Measurements from ENCODE around the gene DHRS2. TPM values are rescaled to one million over a fixed set of nuclear protein-coding genes. Genes with fewer than 3 reads are reported as not detected.

Gene DHRS2
- total and polyA plus RNA-seq, 2 of the 13 experiments (the other 11 are each of a cell fraction or from before 2014, with no cell fraction given), result 1,621 to 3,021 TPM

DNA sequence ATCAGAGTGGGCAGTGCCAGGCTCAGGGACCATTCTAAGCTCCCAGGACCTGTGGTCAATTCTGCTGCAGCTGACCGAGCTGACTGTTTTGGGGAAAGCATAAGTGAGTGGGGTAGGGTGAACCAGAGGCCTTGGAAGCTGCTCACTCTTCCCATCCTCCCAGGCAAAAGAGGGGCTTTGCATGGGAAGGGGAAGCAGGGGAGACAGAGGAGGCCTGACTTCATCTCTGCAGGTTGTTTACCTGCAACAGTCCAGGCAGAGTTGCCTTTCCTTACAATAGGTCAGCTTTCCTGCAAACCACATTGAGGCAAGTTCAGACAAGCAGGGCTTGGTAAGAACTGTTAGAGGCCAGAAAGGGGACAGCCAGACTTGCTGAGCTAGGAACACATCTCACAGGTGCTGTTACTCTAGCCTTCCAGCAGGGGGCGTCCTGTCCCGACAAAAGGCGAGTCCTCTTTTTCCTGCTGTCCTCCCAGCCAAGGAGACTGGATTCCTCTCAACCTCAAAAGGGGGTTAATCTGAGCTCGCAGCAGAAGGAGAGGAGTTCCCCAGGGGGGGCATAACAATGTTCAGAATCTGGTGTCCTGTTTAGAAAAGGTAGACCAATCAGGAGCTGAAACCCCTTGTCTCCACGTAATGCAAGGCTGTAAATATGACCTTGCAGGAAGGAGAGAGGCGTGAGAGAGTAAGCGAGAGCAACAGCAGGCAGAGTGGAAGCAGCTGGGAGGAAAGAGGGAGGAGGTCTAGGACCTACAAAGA lies 4.3 kb upstream of the DHRS2 start (continued):
- TF ChIP-seq, protein P1, sequence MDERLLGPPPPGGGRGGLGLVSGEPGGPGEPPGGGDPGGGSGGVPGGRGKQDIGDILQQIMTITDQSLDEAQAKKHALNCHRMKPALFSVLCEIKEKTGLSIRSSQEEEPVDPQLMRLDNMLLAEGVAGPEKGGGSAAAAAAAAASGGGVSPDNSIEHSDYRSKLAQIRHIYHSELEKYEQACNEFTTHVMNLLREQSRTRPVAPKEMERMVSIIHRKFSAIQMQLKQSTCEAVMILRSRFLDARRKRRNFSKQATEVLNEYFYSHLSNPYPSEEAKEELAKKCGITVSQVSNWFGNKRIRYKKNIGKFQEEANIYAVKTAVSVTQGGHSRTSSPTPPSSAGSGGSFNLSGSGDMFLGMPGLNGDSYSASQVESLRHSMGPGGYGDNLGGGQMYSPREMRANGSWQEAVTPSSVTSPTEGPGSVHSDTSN (CRISPR knock-in tag; IDR thresholded peaks at IDR 0.05), result no peak
- TF ChIP-seq, protein P2, sequence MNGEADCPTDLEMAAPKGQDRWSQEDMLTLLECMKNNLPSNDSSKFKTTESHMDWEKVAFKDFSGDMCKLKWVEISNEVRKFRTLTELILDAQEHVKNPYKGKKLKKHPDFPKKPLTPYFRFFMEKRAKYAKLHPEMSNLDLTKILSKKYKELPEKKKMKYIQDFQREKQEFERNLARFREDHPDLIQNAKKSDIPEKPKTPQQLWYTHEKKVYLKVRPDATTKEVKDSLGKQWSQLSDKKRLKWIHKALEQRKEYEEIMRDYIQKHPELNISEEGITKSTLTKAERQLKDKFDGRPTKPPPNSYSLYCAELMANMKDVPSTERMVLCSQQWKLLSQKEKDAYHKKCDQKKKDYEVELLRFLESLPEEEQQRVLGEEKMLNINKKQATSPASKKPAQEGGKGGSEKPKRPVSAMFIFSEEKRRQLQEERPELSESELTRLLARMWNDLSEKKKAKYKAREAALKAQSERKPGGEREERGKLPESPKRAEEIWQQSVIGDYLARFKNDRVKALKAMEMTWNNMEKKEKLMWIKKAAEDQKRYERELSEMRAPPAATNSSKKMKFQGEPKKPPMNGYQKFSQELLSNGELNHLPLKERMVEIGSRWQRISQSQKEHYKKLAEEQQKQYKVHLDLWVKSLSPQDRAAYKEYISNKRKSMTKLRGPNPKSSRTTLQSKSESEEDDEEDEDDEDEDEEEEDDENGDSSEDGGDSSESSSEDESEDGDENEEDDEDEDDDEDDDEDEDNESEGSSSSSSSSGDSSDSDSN (CRISPR knock-in tag; IDR thresholded peaks at IDR 0.05), result peak; percentile 49; the same call in 1 of the 2 replicates
- no peak for TF ChIP-seq SP1 (IDR thresholded peaks at IDR 0.05)
- TF ChIP-seq SP1 (CRISPR knock-in tag; IDR thresholded peaks at IDR 0.05), result peak; percentile 64; the same call in 1 of the 2 replicates
- TF ChIP-seq ZNF274 (CRISPR knock-in tag; IDR thresholded peaks at IDR 0.05), result peak; percentile 89; the same call in 1 of the 2 replicates
- no peak for TF ChIP-seq PHF20 (CRISPR knock-in tag; IDR thresholded peaks at IDR 0.05)
- TF ChIP-seq, protein P3, sequence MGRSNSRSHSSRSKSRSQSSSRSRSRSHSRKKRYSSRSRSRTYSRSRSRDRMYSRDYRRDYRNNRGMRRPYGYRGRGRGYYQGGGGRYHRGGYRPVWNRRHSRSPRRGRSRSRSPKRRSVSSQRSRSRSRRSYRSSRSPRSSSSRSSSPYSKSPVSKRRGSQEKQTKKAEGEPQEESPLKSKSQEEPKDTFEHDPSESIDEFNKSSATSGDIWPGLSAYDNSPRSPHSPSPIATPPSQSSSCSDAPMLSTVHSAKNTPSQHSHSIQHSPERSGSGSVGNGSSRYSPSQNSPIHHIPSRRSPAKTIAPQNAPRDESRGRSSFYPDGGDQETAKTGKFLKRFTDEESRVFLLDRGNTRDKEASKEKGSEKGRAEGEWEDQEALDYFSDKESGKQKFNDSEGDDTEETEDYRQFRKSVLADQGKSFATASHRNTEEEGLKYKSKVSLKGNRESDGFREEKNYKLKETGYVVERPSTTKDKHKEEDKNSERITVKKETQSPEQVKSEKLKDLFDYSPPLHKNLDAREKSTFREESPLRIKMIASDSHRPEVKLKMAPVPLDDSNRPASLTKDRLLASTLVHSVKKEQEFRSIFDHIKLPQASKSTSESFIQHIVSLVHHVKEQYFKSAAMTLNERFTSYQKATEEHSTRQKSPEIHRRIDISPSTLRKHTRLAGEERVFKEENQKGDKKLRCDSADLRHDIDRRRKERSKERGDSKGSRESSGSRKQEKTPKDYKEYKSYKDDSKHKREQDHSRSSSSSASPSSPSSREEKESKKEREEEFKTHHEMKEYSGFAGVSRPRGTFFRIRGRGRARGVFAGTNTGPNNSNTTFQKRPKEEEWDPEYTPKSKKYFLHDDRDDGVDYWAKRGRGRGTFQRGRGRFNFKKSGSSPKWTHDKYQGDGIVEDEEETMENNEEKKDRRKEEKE (IDR thresholded peaks at IDR 0.05), result no peak
- TF ChIP-seq ZNF670 (CRISPR knock-in tag; IDR thresholded peaks at IDR 0.05; ENCODE audit: borderline replicate concordance), result no peak
- no peak for TF ChIP-seq ZNF674 (CRISPR knock-in tag; IDR thresholded peaks at IDR 0.05; ENCODE audit: low read depth)
- TF ChIP-seq, protein P4, sequence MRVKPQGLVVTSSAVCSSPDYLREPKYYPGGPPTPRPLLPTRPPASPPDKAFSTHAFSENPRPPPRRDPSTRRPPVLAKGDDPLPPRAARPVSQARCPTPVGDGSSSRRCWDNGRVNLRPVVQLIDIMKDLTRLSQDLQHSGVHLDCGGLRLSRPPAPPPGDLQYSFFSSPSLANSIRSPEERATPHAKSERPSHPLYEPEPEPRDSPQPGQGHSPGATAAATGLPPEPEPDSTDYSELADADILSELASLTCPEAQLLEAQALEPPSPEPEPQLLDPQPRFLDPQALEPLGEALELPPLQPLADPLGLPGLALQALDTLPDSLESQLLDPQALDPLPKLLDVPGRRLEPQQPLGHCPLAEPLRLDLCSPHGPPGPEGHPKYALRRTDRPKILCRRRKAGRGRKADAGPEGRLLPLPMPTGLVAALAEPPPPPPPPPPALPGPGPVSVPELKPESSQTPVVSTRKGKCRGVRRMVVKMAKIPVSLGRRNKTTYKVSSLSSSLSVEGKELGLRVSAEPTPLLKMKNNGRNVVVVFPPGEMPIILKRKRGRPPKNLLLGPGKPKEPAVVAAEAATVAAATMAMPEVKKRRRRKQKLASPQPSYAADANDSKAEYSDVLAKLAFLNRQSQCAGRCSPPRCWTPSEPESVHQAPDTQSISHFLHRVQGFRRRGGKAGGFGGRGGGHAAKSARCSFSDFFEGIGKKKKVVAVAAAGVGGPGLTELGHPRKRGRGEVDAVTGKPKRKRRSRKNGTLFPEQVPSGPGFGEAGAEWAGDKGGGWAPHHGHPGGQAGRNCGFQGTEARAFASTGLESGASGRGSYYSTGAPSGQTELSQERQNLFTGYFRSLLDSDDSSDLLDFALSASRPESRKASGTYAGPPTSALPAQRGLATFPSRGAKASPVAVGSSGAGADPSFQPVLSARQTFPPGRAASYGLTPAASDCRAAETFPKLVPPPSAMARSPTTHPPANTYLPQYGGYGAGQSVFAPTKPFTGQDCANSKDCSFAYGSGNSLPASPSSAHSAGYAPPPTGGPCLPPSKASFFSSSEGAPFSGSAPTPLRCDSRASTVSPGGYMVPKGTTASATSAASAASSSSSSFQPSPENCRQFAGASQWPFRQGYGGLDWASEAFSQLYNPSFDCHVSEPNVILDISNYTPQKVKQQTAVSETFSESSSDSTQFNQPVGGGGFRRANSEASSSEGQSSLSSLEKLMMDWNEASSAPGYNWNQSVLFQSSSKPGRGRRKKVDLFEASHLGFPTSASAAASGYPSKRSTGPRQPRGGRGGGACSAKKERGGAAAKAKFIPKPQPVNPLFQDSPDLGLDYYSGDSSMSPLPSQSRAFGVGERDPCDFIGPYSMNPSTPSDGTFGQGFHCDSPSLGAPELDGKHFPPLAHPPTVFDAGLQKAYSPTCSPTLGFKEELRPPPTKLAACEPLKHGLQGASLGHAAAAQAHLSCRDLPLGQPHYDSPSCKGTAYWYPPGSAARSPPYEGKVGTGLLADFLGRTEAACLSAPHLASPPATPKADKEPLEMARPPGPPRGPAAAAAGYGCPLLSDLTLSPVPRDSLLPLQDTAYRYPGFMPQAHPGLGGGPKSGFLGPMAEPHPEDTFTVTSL (CRISPR knock-in tag; IDR thresholded peaks at IDR 0.05; ENCODE audit: borderline replicate concordance), result no peak
- TF ChIP-seq RFXANK (CRISPR knock-in tag; IDR thresholded peaks at IDR 0.05), result peak; percentile 86; the same call in 1 of the 2 replicates
- no peak for TF ChIP-seq FOXM1 (CRISPR knock-in tag; IDR thresholded peaks at IDR 0.05)
- TF ChIP-seq SMARCE1 (IDR thresholded peaks at IDR 0.05; ENCODE audit: borderline replicate concordance), result no peak
- no peak for TF ChIP-seq FOXA1 (IDR thresholded peaks at IDR 0.05)
- peak; percentile 51 for TF ChIP-seq FOXA1 (CRISPR knock-in tag; IDR thresholded peaks at IDR 0.05)
- peak; percentile 85 for TF ChIP-seq ASH2L (IDR thresholded peaks at IDR 0.05; ENCODE audit: insufficient read length, low read depth, low read length)
- peak; percentile 64 for TF ChIP-seq YY1 (IDR thresholded peaks at IDR 0.05; ENCODE audit: insufficient read depth, insufficient replicate concordance, low read depth, low read length)

All from HepG2 (cell line).